Upper lobe of right lung (tissue), 1 donor: ENCODE data around the gene GPR87. TPM values are rescaled to one million over a fixed set of nuclear protein-coding genes. Genes with fewer than 3 reads are reported as not detected.

Source experiments
- ATAC-seq: fragments of 200-7000 bp; cut with Tn5 transposase; one replicate; pipeline ENCODE4 v1.9.1; 2020; ENCODE audit warnings: mild to moderate bottlenecking, moderate library complexity
- DNase-seq: peaks from one replicate; pipeline ENCODE4 v3.0.0-alpha.2; 2020
- H3K27ac ChIP-seq: fragments of 200-600 bp; one replicate; pipeline ENCODE4 v1.8.0; 2022
- H3K27me3 ChIP-seq: fragments of 200-600 bp; one replicate; pipeline ENCODE4 v1.8.0; 2022; ENCODE audit warnings: mild to moderate bottlenecking
- H3K36me3 ChIP-seq: fragments of 200-600 bp; one replicate; pipeline ENCODE4 v1.8.0; 2022
- H3K4me1 ChIP-seq: fragments of 200-600 bp; one replicate; pipeline ENCODE4 v1.8.0; 2022
- H3K4me3 ChIP-seq: fragments of 200-600 bp; one replicate; pipeline ENCODE4 v1.8.0; 2022; ENCODE audit warnings: mild to moderate bottlenecking
- H3K9me3 ChIP-seq: fragments of 200-600 bp; one replicate; pipeline ENCODE4 v1.8.0; 2022
- CTCF ChIP-seq: fragments of 200-600 bp; IDR thresholded peaks from one replicate; pipeline ENCODE4 v1.8.0; 2022; ENCODE audit warnings: antibody characterized with exemption
- intact Hi-C: fragments of 100-400 bp; cut with DNase I; formaldehyde crosslinking; loops from one replicate; pipeline ENCODE4 v1.11.0; 2022
- total RNA-seq: library from RNA; stranded (reverse); fragmentation: NEBNext Ultra II Directional; extraction: Animal tissue kit (Norgen Biotek cat#: 25700); gene quantifications from one replicate; pipeline ENCODE4 v1.2.1, GENCODE V29; 2021
- donor health status: DM: no; HTN: yes; CAD: no; lungs with severe emphysema.

GPR87 gene
- total RNA-seq, 1 donor from 2014 or later: 0.67 TPM

- Histone ChIP-seq H3K4me3 (no peak overlapping the region), H3K27ac (no peak overlapping the region), H3K36me3 (no peaks in the 10 kb centered on the region), H3K4me1 (peaks cover 8% of the 10 kb centered on the region), H3K27me3 (no peaks in the 10 kb centered on the region), H3K9me3 (no peaks in the 10 kb centered on the region)
- DNase-seq (no peak), ATAC-seq (peak; percentile 75)
- peak; percentile 75 for TF ChIP-seq CTCF
- intact Hi-C loops: loop anchor here (10.0 kb wide), 1 partner anchor 58 kb away; no protein-coding TSS in a partner anchor
These were observed 33.7 kb downstream of the GPR87 start for GRCh38 chr3:151282921-151283320.

- no peak for TF ChIP-seq CTCF
- H3K36me3 ChIP-seq: no peaks in the 10 kb centered on the region
- intact Hi-C loops: loop anchor here (10.0 kb wide), 1 partner anchor 57 kb away; no protein-coding TSS in a partner anchor
- H3K27ac ChIP-seq: no peak overlapping the region
- H3K27me3 ChIP-seq: no peaks in the 10 kb centered on the region
- no peak for DNase-seq
- ATAC-seq: no peak
- peaks cover 8% of the 10 kb centered on the region for H3K4me1 ChIP-seq
- H3K4me3 ChIP-seq: no peak overlapping the region
- no peaks in the 10 kb centered on the region for H3K9me3 ChIP-seq
These were observed 34.8 kb downstream of the GPR87 start for GRCh38 chr3:151281671-151282324.

- H3K9me3 ChIP-seq: no peaks in the 10 kb centered on the region
- H3K36me3 ChIP-seq: no peaks in the 10 kb centered on the region
- no peak for TF ChIP-seq CTCF
- ATAC-seq: peak; percentile 89
- H3K4me3 ChIP-seq: no peak within 1 kb of the TSS
- H3K4me1 ChIP-seq: no peaks in the 10 kb centered on the region
- H3K27me3 ChIP-seq: no peaks in the 10 kb centered on the region
- no peak for DNase-seq
- intact Hi-C loops: no loop called here
- peak within 1 kb of the TSS; percentile 13 for H3K27ac ChIP-seq
These were observed 38.4 kb downstream of the GPR87 start, which contains the start of gene P2RY14 for GRCh38 chr3:151278230-151278629. P2RY14 (minus strand) TSS chr3:151278542; CDS start chr3:151214316, 64,226 bp downstream.

GRCh38 chr3:151276687-151277042, 40.0 kb downstream of the GPR87 start:
- ATAC-seq: no peak
- intact Hi-C loops: no loop called here

GRCh38 chr3:151276038-151276686, 40.5 kb downstream of the GPR87 start:
- no peak overlapping the region for H3K27ac ChIP-seq
- ATAC-seq (no peak), DNase-seq (no peak)
- H3K36me3 ChIP-seq: no peaks in the 10 kb centered on the region
- H3K9me3 ChIP-seq: no peaks in the 10 kb centered on the region
- intact Hi-C loops: no loop called here
- no peak for TF ChIP-seq CTCF
- no peaks in the 10 kb centered on the region for H3K4me1 ChIP-seq
- no peak overlapping the region for H3K4me3 ChIP-seq
- H3K27me3 ChIP-seq: no peaks in the 10 kb centered on the region

More at GRCh38 chr3:151276687-151277042, 40.0 kb downstream of the GPR87 start:
- no peaks in the 10 kb centered on the region for H3K36me3 ChIP-seq
- no peak overlapping the region for H3K4me3 ChIP-seq
- no peak for DNase-seq
- TF ChIP-seq CTCF: no peak
- no peaks in the 10 kb centered on the region for H3K27me3 ChIP-seq
- no peaks in the 10 kb centered on the region for H3K4me1 ChIP-seq
- H3K27ac ChIP-seq: no peak overlapping the region
- no peaks in the 10 kb centered on the region for H3K9me3 ChIP-seq
